PC-9 (cell line): ENCODE results near the gene PAM16.

ENCODE experiments used
- CTCF ChIP-seq: fragments of 200-600 bp; sonication (generic); conservative IDR thresholded peaks from 2 replicates; pipeline ENCODE4 v1.6.1; 2017; ENCODE audit warnings: mixed run types, antibody characterized with exemption, mild to moderate bottlenecking, moderate library complexity
- EZH2 ChIP-seq: fragments of 200-600 bp; sonication (generic); IDR thresholded peaks from 2 replicates; pipeline ENCODE4 v1.8.0; 2017; ENCODE audit warnings: antibody characterized with exemption, low read depth

GRCh38 chr16:4315186-4316107 lies 35.7 kb downstream of the PAM16 start, which contains the start of gene GLIS2:
- TF ChIP-seq CTCF = no peak
- TF ChIP-seq EZH2 = no peak
